ENCODE results near the gene LRRC7.

GRCh38 chr1:69834336-69834735, 266.6 kb downstream of the LRRC7 start:
- TF ChIP-seq, protein P1, sequence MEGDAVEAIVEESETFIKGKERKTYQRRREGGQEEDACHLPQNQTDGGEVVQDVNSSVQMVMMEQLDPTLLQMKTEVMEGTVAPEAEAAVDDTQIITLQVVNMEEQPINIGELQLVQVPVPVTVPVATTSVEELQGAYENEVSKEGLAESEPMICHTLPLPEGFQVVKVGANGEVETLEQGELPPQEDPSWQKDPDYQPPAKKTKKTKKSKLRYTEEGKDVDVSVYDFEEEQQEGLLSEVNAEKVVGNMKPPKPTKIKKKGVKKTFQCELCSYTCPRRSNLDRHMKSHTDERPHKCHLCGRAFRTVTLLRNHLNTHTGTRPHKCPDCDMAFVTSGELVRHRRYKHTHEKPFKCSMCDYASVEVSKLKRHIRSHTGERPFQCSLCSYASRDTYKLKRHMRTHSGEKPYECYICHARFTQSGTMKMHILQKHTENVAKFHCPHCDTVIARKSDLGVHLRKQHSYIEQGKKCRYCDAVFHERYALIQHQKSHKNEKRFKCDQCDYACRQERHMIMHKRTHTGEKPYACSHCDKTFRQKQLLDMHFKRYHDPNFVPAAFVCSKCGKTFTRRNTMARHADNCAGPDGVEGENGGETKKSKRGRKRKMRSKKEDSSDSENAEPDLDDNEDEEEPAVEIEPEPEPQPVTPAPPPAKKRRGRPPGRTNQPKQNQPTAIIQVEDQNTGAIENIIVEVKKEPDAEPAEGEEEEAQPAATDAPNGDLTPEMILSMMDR (conservative IDR thresholded peaks at IDR 0.05; ENCODE audit: low read depth, low read length): no peak
- TF ChIP-seq EZH2 (IDR thresholded peaks at IDR 0.05; ENCODE audit: borderline replicate concordance, low read depth, low read length, poor library complexity, severe bottlenecking): no peak
